Suprapubic skin (tissue), 4 donors: ENCODE measurements around the gene MMP19. TPM values are rescaled to one million over a fixed set of nuclear protein-coding genes. Genes with fewer than 3 reads are reported as not detected.
A peak's percentile ranks its signal among the peaks of the same experiment; 100 is the strongest.
"Not testable (repeated sequence)": the region's sequence is repeated elsewhere in the genome, so short reads cannot be mapped to it uniquely, and the experiment has no call there.

Experiments used
- DNase-seq, 2 donors: peaks; one replicate each; pipeline ENCODE4 v3.0.0-alpha.2; 2019; ENCODE audit warnings: low spot score in 2 of 2
- H3K27ac ChIP-seq: fragments of 200-600 bp; sonication (generic); one replicate; pipeline ENCODE4 v1.5.1; 2019
- H3K27me3 ChIP-seq: fragments of 200-600 bp; sonication (generic); one replicate; pipeline ENCODE4 v1.5.1; 2019
- H3K36me3 ChIP-seq: fragments of 200-600 bp; sonication (generic); one replicate; pipeline ENCODE4 v1.5.1; 2019
- H3K4me1 ChIP-seq: fragments of 200-600 bp; sonication (generic); one replicate; pipeline ENCODE4 v1.5.1; 2019
- H3K4me3 ChIP-seq: fragments of 200-600 bp; sonication (generic); one replicate; pipeline ENCODE4 v1.5.1; 2019; ENCODE audit warnings: mild to moderate bottlenecking
- H3K9me3 ChIP-seq: fragments of 200-600 bp; sonication (generic); one replicate; pipeline ENCODE4 v1.5.1; 2019
- EP300 ChIP-seq: sonication (generic); formaldehyde crosslinking; IDR thresholded peaks from one replicate; pipeline ENCODE4 v1.6.1; 2017; ENCODE audit warnings: antibody characterized with exemption
- POLR2A ChIP-seq, 2 donors: fragments of 450-650 bp; IDR thresholded peaks; one replicate each; pipeline ENCODE4 v1.6.1; 2017; ENCODE audit warnings: antibody characterized with exemption in 2 of 2, mild to moderate bottlenecking in 2 of 2, moderate library complexity in 2 of 2
- POLR2AphosphoS5 ChIP-seq, 3 donors: sonication (generic); formaldehyde crosslinking; IDR thresholded peaks; one replicate each; pipeline ENCODE4 v1.6.1; 2017; ENCODE audit warnings: antibody characterized with exemption in 3 of 3
- WGBS: methylation state at CpG from one replicate; pipeline ENCODE4 v1.1.5; 2018; 5-methylcytosine and 5-hydroxymethylcytosine counted together
- total RNA-seq, 4 donors: library from RNA; depleted of rRNA; stranded (reverse); fragments of >200 nt; gene quantifications; one replicate each; pipeline ENCODE4 v1.1.0, GENCODE V29; 2016
- TF ChIP-seq, protein P1 (sequence below), 2 donors: fragments of 200-600 bp in 1 of 2; fragments of 450-650 bp in 1 of 2; sonication (generic) in 1 of 2; IDR thresholded peaks; one replicate each; pipeline ENCODE4 v1.5.1; 2016 to 2019; ENCODE audit warnings: antibody characterized with exemption in 2 of 2, mild to moderate bottlenecking in 1 of 2, moderate library complexity in 1 of 2

The MMP19 gene
- total RNA-seq, 4 donors from 2014 or later = 4.2 to 10.5 (median 5.5) TPM

GRCh38 chr12:55874443-55874842 is 31.7 kb upstream of the MMP19 start:
- Histone ChIP-seq H3K36me3 (no peaks in the 10 kb centered on the region), H3K9me3 (no peaks in the 10 kb centered on the region), H3K27me3 (no peaks in the 10 kb centered on the region), H3K27ac (no peak overlapping the region), H3K4me1 (peaks cover 15% of the 10 kb centered on the region), H3K4me3 (no peak overlapping the region)
- WGBS = 24% methylated on average over 2 of the region's 2 CpGs
- no peak for TF ChIP-seq POLR2A (IDR thresholded peaks at IDR 0.05)
- no peak for TF ChIP-seq POLR2AphosphoS5 (IDR thresholded peaks at IDR 0.05)
- TF ChIP-seq EP300 = no peak
- TF ChIP-seq, protein P1, sequence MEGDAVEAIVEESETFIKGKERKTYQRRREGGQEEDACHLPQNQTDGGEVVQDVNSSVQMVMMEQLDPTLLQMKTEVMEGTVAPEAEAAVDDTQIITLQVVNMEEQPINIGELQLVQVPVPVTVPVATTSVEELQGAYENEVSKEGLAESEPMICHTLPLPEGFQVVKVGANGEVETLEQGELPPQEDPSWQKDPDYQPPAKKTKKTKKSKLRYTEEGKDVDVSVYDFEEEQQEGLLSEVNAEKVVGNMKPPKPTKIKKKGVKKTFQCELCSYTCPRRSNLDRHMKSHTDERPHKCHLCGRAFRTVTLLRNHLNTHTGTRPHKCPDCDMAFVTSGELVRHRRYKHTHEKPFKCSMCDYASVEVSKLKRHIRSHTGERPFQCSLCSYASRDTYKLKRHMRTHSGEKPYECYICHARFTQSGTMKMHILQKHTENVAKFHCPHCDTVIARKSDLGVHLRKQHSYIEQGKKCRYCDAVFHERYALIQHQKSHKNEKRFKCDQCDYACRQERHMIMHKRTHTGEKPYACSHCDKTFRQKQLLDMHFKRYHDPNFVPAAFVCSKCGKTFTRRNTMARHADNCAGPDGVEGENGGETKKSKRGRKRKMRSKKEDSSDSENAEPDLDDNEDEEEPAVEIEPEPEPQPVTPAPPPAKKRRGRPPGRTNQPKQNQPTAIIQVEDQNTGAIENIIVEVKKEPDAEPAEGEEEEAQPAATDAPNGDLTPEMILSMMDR (IDR thresholded peaks at IDR 0.05) = no peak
- no peak for DNase-seq

- DNase-seq, H3K4me3 ChIP-seq, H3K4me1 ChIP-seq, H3K27me3 ChIP-seq, H3K9me3 ChIP-seq, H3K27ac ChIP-seq, H3K36me3 ChIP-seq: not testable (repeated sequence)
- 82% methylated on average over 3 of the region's 3 CpGs for WGBS
These were observed 23.8 kb upstream of the MMP19 start for GRCh38 chr12:55866454-55867004.

- WGBS = 91% methylated on average over 2 of the region's 2 CpGs
- H3K4me3 ChIP-seq = no peak overlapping the region
- TF ChIP-seq POLR2AphosphoS5 (IDR thresholded peaks at IDR 0.05) = no peak
- TF ChIP-seq, protein P1 (IDR thresholded peaks at IDR 0.05) = no peak
- no peak for TF ChIP-seq EP300
- no peak for TF ChIP-seq POLR2A (IDR thresholded peaks at IDR 0.05)
- no peaks in the 10 kb centered on the region for H3K27me3 ChIP-seq
- DNase-seq = peak in 1 of 2 donors; percentile 19
- no peaks in the 10 kb centered on the region for H3K36me3 ChIP-seq
- H3K27ac ChIP-seq = no peak overlapping the region
- peaks cover 3% of the 10 kb centered on the region for H3K9me3 ChIP-seq
- H3K4me1 ChIP-seq = no peaks in the 10 kb centered on the region
These were observed 22.6 kb upstream of the MMP19 start for GRCh38 chr12:55865327-55865726.

DNA sequence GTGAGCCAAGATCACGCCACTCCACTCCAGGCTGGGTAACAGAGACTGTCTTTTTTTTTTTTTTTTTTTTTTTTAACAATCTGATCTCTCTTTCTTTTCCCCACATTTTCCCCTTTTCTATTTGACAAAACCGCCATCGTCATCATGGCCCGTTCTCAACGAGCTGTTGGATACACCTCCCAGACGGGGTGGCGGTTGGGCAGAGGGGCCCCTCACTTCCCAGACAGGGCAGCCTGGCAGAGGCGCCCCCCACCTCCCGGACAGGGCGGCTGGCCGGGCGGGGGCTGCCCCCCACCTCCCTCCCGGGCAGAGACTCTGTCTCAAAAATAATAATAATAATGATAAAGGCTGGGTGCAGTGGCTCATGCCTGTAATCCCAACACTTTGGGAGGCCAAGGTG is 20.2 kb upstream of the MMP19 start:
- H3K4me3 ChIP-seq, H3K4me1 ChIP-seq, H3K27me3 ChIP-seq, H3K27ac ChIP-seq, H3K36me3 ChIP-seq, H3K9me3 ChIP-seq: not testable (repeated sequence)
- 97% methylated on average over 13 of the region's 13 CpGs for WGBS
- peak in 1 of 2 donors; percentile 34 for DNase-seq

GRCh38 chr12:55862286-55862685 is 19.6 kb upstream of the MMP19 start:
- no peak overlapping the region for H3K4me3 ChIP-seq
- no peak overlapping the region for H3K27ac ChIP-seq
- peaks cover 3% of the 10 kb centered on the region for H3K9me3 ChIP-seq
- TF ChIP-seq, protein P1 (IDR thresholded peaks at IDR 0.05) = no peak
- TF ChIP-seq POLR2A (IDR thresholded peaks at IDR 0.05) = no peak
- no peak for TF ChIP-seq EP300
- TF ChIP-seq POLR2AphosphoS5 (IDR thresholded peaks at IDR 0.05) = no peak
- no peaks in the 10 kb centered on the region for H3K4me1 ChIP-seq
- H3K36me3 ChIP-seq = no peaks in the 10 kb centered on the region
- DNase-seq = peak in 1 of 2 donors; percentile 10
- H3K27me3 ChIP-seq = no peaks in the 10 kb centered on the region

DNA sequence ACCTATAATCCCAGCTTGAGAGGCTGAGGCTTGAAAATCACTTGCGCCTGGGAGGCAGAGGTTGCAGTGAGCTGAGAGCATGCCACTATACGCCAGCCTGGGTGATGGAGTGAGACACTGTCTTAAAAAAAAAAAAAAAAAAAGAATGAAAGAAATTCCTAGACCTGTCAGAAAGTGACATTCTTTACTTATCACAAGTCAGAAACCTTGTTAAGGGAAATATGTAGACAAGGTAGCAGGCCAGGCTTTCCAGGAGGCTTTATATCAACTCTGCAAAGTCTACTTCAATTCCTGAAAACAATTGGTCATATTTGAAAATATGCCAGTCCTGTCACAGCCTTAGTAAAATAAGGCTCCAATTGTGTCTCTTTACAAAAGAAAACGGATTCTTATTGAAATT is 19.1 kb upstream of the MMP19 start:
- Histone ChIP-seq H3K27me3 (no peaks in the 10 kb centered on the region), H3K4me3 (no peak overlapping the region), H3K36me3 (no peaks in the 10 kb centered on the region), H3K9me3 (peaks cover 3% of the 10 kb centered on the region), H3K27ac (no peak overlapping the region), H3K4me1 (no peaks in the 10 kb centered on the region)
- TF ChIP-seq POLR2A (IDR thresholded peaks at IDR 0.05) = no peak
- no peak for TF ChIP-seq EP300
- TF ChIP-seq, protein P1 (IDR thresholded peaks at IDR 0.05) = no peak
- TF ChIP-seq POLR2AphosphoS5 (IDR thresholded peaks at IDR 0.05) = no peak
- DNase-seq = no peak
- 88% methylated on average over 3 of the region's 3 CpGs for WGBS
